GM10248 (cell line): ENCODE measurements around the gene MLLT11.

Experiments
- CTCF ChIA-PET: fragments of 300-600 bp; sonication (Branson Sonifier 250); formaldehyde crosslinking; extraction: SDS; loops from one replicate; lab custom pipeline; 2021; ENCODE audit warnings: antibody characterized with exemption; lab: Yijun Ruan, JAX
- POLR2A ChIA-PET: fragments of 350-650 bp; sonication (Branson Sonifier 250); formaldehyde crosslinking; extraction: SDS; loops from one replicate; lab custom pipeline; 2020; ENCODE audit warnings: antibody characterized with exemption; lab: Yijun Ruan, JAX
- DNase-seq: peaks from one replicate; pipeline ENCODE4 v3.0.0; 2012; ENCODE audit errors: extremely low spot score
- TF ChIP-seq, protein P1 (sequence below): IDR thresholded peaks from 2 replicates; pipeline ENCODE4 v1.5.1; 2012; ENCODE audit warnings: mild to moderate bottlenecking, low read depth; ENCODE audit errors: extremely low read depth, missing control alignments, control extremely low read depth

Gene MLLT11

DNA sequence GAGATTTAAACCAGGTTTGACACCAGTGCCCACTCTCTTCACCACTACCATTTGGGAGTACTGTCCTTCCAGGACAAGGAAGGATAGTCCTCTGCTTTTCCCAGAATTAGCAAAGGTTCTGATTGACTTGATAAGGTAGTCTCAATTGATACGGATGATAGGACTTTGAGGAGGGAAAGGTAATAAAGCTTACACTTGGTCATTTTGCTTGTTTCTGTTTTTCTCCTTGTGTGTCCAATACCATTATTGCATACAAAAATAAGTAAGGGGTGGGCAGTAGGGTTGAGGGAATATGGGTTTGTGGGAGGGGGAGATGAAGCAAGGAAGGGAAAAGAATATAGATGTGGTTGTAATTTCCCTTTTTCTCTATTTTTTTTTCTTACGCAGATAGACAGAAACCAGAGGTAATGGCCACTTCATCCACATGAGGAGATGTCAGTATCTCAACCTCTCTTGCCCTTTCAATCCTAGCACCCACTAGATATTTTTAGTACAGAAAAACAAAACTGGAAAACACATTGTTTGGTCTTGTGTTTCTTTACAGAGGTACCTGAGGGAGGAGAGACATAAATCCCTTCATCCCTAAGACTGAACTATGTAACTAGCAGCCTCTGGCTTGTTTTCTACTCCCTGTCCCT is 10.0 kb upstream of the MLLT11 start:
- TF ChIP-seq, protein P1, sequence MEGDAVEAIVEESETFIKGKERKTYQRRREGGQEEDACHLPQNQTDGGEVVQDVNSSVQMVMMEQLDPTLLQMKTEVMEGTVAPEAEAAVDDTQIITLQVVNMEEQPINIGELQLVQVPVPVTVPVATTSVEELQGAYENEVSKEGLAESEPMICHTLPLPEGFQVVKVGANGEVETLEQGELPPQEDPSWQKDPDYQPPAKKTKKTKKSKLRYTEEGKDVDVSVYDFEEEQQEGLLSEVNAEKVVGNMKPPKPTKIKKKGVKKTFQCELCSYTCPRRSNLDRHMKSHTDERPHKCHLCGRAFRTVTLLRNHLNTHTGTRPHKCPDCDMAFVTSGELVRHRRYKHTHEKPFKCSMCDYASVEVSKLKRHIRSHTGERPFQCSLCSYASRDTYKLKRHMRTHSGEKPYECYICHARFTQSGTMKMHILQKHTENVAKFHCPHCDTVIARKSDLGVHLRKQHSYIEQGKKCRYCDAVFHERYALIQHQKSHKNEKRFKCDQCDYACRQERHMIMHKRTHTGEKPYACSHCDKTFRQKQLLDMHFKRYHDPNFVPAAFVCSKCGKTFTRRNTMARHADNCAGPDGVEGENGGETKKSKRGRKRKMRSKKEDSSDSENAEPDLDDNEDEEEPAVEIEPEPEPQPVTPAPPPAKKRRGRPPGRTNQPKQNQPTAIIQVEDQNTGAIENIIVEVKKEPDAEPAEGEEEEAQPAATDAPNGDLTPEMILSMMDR: no peak
- ChIA-PET POLR2A (interaction anchor here (1.3 kb wide), 1 partner anchor 8 kb away, joined by 10 read pairs; no protein-coding TSS in a partner anchor), CTCF (interaction anchor here (0.7 to 6.8 kb wide), 5 partner anchors 9 to 26 kb away, joined by 3 to 69 read pairs (median 4); partner anchors contain the start of genes CDC42SE1, GABPB2 and MLLT11)
- DNase-seq: no peak

DNA sequence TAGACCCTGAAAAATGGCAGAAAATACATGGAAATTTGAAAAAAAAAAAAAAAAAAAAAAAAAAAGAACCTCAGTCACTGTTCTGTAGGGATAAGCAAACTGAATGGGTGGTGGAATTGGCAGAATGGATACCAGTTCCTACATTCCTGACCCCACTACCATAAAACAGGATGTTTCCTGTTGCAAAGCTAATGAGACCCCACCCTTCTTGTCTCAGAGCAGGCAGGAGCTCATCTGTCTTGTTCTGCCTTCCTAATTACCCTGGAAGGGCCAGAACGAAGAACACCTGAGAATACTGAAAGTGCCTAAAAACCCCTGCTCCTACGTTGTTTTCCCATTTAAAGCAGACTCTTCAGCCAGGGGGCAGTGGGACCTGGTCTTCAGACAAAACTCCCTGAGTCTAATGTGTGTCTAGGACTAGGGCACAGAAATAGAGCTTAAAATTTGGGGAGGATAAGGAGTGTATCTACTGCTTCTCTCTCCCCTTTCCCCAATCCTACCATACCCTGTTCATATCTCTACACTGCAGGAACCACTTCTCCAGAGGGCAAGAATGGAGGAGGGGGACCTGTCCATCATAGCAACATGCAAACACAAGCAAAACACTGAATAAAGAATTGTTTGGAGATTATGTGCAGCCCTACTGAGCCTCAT is 8.7 kb upstream of the MLLT11 start:
- TF ChIP-seq, protein P1: no peak
- ChIA-PET POLR2A (interaction anchor here (0.6 kb wide), 1 partner anchor 29 kb away, joined by 3 read pairs; no protein-coding TSS in a partner anchor), CTCF (interaction anchor here (1.0 to 6.8 kb wide), 4 partner anchors 8 to 27 kb away, joined by 3 to 69 read pairs (median 6); partner anchors contain the start of genes CDC42SE1, GABPB2 and MLLT11)
- no peak for DNase-seq

DNA sequence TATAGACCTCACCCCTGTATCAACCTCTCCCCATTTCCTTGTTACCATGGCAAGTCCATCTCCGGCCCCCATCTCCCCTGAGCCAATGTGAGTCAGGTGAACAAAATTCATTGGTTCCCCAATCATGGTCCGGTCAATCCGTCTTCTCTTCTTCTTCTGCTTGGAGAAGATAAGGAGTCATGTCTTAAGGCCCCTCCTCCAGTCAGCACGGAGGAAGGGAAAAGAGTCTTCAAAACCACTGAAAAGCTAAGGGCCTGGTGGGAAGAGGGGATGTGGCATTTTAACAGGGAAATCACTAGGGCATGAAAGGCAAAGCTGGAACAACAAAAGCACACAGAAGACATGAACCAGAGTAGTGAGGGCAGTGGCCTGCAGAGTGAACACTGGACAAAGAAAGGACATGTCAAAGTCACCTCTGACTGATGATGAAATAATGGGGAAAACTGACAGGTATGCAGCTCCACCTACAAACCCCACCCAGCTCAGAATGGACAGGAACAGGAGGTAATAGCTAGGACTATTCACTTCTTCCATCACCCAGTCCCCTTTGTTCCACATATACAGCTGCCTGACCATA is 5.1 kb upstream of the MLLT11 start:
- TF ChIP-seq, protein P1: no peak
- ChIA-PET CTCF (interaction anchor here (0.8 to 9.5 kb wide), 5 partner anchors 7 to 49 kb away, joined by 3 to 69 read pairs (median 5); partner anchors contain the start of genes C1orf56, GABPB2 and MINDY1), POLR2A (no interaction called here)
- DNase-seq: no peak

DNA sequence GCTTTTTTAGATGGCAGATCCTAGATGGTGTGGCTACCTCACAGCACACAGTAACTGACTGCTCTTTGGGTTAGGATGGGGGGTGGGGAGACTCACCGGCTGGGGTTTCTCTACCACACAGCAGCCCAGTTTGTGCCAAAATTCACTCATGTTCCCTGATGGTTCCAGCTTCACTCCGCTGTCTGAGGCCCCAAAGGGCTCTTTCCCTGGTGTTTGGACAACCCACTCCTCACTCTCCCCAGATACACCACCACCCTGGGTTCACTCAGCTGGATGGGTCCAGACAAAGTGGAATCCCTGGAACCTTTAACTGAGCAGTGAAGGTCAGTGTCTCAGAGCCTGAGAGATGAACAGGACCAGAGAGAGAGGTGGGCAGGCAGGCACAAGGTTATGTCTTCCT is 4.6 kb upstream of the MLLT11 start:
- POLR2A ChIA-PET: no interaction called here

DNA sequence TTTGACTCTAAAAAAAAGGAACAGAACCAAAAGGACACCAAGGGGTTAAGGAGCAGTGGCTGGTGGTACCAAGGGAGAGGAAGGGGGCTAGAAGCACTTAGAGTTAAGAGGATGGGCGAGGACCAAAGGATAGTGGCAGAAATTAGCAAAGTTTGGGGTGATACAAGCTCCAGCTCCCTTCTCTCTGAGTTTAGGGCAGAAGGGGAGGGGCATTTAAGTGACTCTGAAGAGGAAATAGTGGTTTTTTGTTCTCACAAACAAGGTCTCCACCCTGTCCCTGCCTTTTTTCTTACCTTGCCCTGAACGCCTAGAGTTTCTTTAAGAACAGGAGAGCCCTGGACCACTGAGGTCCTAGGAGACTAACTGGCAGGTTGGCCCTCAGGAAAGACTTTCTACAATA is 4.0 kb upstream of the MLLT11 start:
- TF ChIP-seq, protein P1: no peak
- no peak for DNase-seq
- ChIA-PET POLR2A (no interaction called here), CTCF (interaction anchor here (1.1 to 9.5 kb wide), 3 partner anchors 8 to 100 kb away, joined by 3 to 69 read pairs (median 10); partner anchors contain the start of genes C1orf56, GABPB2 and TNFAIP8L2)

More for the DNA sequence above, 4.6 kb upstream of the MLLT11 start:
- TF ChIP-seq, protein P1: no peak
- no peak for DNase-seq
- CTCF ChIA-PET: interaction anchor here (0.8 to 9.5 kb wide), 6 partner anchors 7 to 101 kb away, joined by 3 to 69 read pairs (median 4); partner anchors contain the start of genes C1orf56, GABPB2, MINDY1 and TNFAIP8L2

DNA sequence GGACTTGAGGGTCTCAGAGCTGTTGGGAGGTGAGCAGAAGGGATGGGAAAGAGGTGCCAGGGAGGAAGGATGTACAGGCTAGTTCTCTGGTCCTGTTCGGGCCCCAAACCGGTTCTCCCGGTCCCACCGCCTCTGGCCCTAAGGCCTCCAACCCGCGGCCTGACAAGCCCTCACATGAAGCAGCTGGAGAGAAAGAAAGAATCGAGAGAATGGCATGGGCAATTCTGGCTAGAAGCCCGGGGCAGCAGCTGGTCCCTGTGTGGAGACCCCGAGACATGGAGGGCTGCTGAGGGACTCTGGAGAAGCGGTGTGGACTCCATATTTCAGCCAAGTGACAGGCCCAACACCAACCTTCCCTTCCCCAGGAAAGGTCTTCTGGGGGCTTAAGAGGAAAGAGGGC is 1.5 kb upstream of the MLLT11 start:
- CTCF ChIA-PET: interaction anchor here (0.9 to 9.5 kb wide), 12 partner anchors 10 to 97 kb away, joined by 3 to 69 read pairs (median 7); partner anchors contain the start of genes C1orf56, GABPB2, MINDY1 and TNFAIP8L2
- TF ChIP-seq, protein P1: no peak
- POLR2A ChIA-PET: interaction anchor here (1.2 to 2.0 kb wide), 3 partner anchors 9 to 16 kb away, joined by 4 to 10 read pairs (median 4); partner anchors contain the start of gene C1orf56
- DNase-seq: no peak
